ENCODE measurements around the gene TMEM86B.

- TF ChIP-seq CEBPB (IDR thresholded peaks at IDR 0.05) (no peak), CREB1 (IDR thresholded peaks at IDR 0.05; ENCODE audit: low read depth) (no peak), REST (IDR thresholded peaks at IDR 0.05; ENCODE audit: low read depth) (no peak), FOXM1 (IDR thresholded peaks at IDR 0.05; ENCODE audit: borderline replicate concordance, low read depth) (no peak), MAX (IDR thresholded peaks at IDR 0.05) (no peak)
Observed at GRCh38 chr19:55265723-55266386, 37.3 kb upstream of the TMEM86B start.

Measured in Ishikawa (cell line).